ENCODE data around the gene SUMO2. TPM values are rescaled to one million over a fixed set of nuclear protein-coding genes. Genes with fewer than 3 reads are reported as not detected.
"Not testable (repeated sequence)": the region's sequence is repeated elsewhere in the genome, so short reads cannot be mapped to it uniquely, and the experiment has no call there.

Gene SUMO2
- total RNA-seq, 4 donors from 2014 or later: 53.3 to 62.9 (median 60.1) TPM

DNA sequence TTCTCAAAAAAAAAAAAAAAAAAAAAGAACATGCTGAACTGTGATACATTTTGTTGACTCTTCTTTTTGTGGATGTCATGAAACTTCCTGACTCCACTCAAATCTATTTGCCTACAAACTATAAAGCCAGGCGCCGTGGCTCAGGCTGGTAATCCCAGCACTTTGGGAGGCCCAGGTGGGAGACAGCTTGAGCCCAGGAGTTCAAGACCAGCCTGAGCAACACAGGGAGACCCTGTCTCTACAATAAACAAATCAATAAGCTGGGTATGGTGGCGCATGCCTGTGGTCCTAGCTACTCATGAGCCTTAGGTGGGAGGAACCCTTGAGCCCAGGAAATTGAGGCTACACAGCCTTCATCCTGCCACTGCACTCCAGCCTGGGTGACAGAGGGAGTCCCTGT, 49.8 kb downstream of the SUMO2 start:
- ATAC-seq (ENCODE audit: low FRiP score): no peak
- DNase-seq (ENCODE audit: low spot score): no peak
- TF ChIP-seq, protein P1, sequence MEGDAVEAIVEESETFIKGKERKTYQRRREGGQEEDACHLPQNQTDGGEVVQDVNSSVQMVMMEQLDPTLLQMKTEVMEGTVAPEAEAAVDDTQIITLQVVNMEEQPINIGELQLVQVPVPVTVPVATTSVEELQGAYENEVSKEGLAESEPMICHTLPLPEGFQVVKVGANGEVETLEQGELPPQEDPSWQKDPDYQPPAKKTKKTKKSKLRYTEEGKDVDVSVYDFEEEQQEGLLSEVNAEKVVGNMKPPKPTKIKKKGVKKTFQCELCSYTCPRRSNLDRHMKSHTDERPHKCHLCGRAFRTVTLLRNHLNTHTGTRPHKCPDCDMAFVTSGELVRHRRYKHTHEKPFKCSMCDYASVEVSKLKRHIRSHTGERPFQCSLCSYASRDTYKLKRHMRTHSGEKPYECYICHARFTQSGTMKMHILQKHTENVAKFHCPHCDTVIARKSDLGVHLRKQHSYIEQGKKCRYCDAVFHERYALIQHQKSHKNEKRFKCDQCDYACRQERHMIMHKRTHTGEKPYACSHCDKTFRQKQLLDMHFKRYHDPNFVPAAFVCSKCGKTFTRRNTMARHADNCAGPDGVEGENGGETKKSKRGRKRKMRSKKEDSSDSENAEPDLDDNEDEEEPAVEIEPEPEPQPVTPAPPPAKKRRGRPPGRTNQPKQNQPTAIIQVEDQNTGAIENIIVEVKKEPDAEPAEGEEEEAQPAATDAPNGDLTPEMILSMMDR (IDR thresholded peaks at IDR 0.05): no peak

GRCh38 chr17:75132018-75133000, 50.5 kb downstream of the SUMO2 start:
- ATAC-seq (ENCODE audit: low FRiP score); DNase-seq (ENCODE audit: low spot score): not testable (repeated sequence)

GRCh38 chr17:75131278-75132017, 51.3 kb downstream of the SUMO2 start, which contains the start of gene NT5C:
Gene NT5C, minus strand, starts transcription at chr17:75131742. Its CDS starts 35 bp downstream, at chr17:75131707.
- ATAC-seq (ENCODE audit: low FRiP score) (peak; percentile 93), DNase-seq (ENCODE audit: low spot score) (peak; percentile 46)
- TF ChIP-seq, protein P1 (IDR thresholded peaks at IDR 0.05): peak in 1 of 3 donors; percentile 67

- TF ChIP-seq, protein P1 (IDR thresholded peaks at IDR 0.05): no peak
- ATAC-seq (ENCODE audit: low FRiP score) (peak; percentile 55), DNase-seq (ENCODE audit: low spot score) (no peak)
Measured at GRCh38 chr17:75130632-75131277, 52.0 kb downstream of the SUMO2 start.

GRCh38 chr17:75130059-75130631, 52.6 kb downstream of the SUMO2 start:
- TF ChIP-seq, protein P1 (IDR thresholded peaks at IDR 0.05): no peak
- DNase-seq (ENCODE audit: low spot score) (no peak), ATAC-seq (ENCODE audit: low FRiP score) (no peak)

DNA sequence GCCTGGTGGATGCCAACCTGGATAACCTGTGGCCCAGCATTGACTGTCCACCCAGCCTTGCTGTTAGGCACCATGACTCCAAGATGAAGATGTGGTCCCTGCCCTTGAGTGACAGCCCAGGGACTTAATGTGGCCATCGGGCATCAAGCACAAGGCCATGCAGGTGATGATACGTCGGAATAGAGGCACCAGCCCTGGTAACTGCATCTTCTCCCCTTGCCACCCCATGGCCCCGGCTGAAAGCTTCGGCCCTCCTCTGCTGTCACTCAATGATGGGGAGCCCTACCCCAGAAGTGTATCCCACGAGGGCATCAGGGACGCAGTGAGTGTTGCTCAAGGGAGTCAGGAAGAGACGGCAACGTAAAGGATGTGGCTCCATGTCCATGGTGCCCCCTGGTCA, 53.2 kb downstream of the SUMO2 start:
- DNase-seq (ENCODE audit: low spot score): no peak
- ATAC-seq (ENCODE audit: low FRiP score): no peak
- TF ChIP-seq, protein P1 (IDR thresholded peaks at IDR 0.05): no peak
